Measurements from ENCODE around the gene FGFR2.

Gene FGFR2

DNA sequence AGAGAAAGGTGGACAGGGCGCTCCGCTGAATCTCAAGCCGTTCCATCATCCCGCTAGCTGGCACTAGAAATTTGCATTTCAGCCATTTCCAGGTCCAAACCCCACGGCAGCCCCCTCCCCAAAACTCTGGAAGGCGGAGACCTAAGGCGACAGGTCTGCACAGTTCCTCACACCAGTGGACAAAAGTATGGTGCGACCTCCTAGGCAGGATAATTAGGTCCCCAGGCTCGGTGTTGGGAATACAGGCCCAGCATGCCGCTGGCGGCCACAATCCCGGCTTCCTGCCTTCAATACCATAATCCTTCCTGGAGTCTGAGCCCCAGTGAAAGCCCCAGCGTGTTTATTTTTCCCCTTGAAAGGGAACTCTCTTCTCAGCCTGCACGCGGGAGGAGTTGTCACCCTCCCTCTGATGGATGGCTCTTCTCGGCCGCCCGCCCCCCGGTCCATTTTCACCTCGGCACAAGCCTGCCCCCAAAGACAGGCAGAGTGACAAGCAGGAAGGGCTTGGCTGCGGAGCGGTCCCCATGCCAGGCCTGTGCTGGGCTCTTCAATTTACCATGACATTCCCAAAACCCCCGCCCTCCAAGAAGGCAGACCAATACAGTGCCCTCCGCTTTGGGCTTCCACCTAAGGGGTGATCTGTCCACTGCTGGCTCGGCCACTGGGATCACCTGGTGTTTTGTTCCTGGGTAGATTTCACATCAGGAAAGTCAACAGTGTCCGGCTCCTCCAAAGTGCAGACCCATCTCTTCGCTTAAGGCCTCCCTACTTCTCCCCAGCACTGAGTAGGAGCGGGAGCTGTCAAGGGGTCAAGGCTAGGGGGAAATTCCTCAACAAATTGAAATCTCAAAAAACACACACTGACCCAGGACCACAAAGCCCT, 2.2 kb downstream of the FGFR2 start:
- Histone ChIP-seq H3K27me3 (peaks cover 81% of the 10 kb centered on the region), H3K27ac (no peak overlapping the region), H3K36me3 (no peaks in the 10 kb centered on the region), H3K9me3 (no peaks in the 10 kb centered on the region), H3K4me3 (ENCODE audit: low read depth in 1 of 2, low read length in 1 of 2) (no peak overlapping the region), H3K4me1 (ENCODE audit: control insufficient read depth in 1 of 2, insufficient read depth in 1 of 2, low read depth in 1 of 2, low read length in 1 of 2) (peaks cover 0 to 5% of the 10 kb centered on the region in 2 experiments)
- TF ChIP-seq, protein P1, sequence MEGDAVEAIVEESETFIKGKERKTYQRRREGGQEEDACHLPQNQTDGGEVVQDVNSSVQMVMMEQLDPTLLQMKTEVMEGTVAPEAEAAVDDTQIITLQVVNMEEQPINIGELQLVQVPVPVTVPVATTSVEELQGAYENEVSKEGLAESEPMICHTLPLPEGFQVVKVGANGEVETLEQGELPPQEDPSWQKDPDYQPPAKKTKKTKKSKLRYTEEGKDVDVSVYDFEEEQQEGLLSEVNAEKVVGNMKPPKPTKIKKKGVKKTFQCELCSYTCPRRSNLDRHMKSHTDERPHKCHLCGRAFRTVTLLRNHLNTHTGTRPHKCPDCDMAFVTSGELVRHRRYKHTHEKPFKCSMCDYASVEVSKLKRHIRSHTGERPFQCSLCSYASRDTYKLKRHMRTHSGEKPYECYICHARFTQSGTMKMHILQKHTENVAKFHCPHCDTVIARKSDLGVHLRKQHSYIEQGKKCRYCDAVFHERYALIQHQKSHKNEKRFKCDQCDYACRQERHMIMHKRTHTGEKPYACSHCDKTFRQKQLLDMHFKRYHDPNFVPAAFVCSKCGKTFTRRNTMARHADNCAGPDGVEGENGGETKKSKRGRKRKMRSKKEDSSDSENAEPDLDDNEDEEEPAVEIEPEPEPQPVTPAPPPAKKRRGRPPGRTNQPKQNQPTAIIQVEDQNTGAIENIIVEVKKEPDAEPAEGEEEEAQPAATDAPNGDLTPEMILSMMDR (IDR thresholded peaks at IDR 0.05) = no peak

DNA sequence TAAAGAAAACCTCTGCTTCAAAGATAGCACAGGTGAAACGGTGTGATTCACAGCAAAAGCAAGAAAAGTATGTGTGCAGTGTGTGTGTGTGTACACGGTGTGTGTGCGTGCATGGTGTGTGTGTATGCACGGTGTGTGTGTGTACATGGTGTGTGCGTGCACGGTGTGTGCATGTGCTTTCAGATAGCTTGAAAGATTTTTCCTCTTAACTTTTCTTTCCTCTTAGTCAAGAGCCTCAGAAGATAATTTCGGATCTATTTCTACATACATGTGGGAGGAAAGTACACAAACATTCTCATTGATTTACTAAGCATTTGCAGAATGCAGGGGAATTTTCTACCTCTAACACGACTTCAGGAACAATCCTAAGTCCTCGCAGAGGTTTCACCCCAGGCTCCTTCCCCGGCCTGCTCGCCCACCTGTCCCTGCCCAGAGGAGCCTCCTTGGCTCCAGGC, 2.9 kb downstream of the FGFR2 start:
- TF ChIP-seq, protein P1 (IDR thresholded peaks at IDR 0.05) = no peak
- Histone ChIP-seq H3K4me3 (ENCODE audit: low read depth in 1 of 2, low read length in 1 of 2) (no peak overlapping the region), H3K36me3 (no peaks in the 10 kb centered on the region), H3K27ac (no peak overlapping the region), H3K27me3 (peaks cover 75% of the 10 kb centered on the region), H3K4me1 (ENCODE audit: control insufficient read depth in 1 of 2, insufficient read depth in 1 of 2, low read depth in 1 of 2, low read length in 1 of 2) (peaks cover 0 to 5% of the 10 kb centered on the region in 2 experiments), H3K9me3 (no peaks in the 10 kb centered on the region)

DNA sequence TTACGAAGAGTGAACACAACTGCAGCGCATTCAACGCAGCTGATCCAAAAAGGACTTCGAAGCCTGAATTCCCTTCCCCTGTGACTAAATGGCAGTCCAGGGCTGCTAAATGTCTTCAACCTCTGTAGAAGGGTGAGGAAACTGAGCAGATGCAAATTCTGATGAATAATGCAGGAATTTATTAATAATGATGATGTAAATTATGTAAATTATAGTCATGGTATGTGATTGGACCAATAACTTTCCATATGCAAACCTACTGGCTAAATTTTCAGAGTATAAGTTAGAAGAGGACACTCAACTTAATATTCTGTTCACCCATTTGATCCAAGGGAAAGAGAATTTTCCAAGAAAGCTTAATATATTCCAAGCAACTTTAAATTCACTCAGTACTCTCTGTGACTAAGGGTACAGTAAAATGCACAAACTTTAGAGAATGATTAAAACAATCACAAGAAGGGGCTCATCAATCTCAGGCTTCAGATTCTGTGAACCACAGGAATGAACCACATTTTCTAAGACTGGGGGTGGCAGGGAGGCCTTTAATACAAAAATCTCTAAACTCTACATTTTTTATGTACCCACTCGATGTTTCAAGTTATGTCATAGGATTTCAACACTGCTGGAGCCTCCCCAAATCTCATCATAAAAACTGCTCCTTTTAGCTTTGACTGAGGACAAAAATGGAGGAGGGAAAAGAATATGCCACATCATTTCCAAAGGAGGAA, 3.5 kb downstream of the FGFR2 start:
- peaks cover 69% of the 10 kb centered on the region for H3K27me3 ChIP-seq
- H3K4me3 ChIP-seq (ENCODE audit: low read depth in 1 of 2, low read length in 1 of 2) = no peak overlapping the region
- no peaks in the 10 kb centered on the region for H3K9me3 ChIP-seq
- TF ChIP-seq, protein P1 (IDR thresholded peaks at IDR 0.05) = no peak
- H3K27ac ChIP-seq = no peak overlapping the region
- no peaks in the 10 kb centered on the region for H3K36me3 ChIP-seq
- H3K4me1 ChIP-seq (ENCODE audit: control insufficient read depth in 1 of 2, insufficient read depth in 1 of 2, low read depth in 1 of 2, low read length in 1 of 2) = peaks cover 0 to 5% of the 10 kb centered on the region in 2 experiments

- Histone ChIP-seq H3K36me3 (no peaks in the 10 kb centered on the region), H3K27ac (no peak overlapping the region), H3K9me3 (no peaks in the 10 kb centered on the region), H3K27me3 (peaks cover 62% of the 10 kb centered on the region), H3K4me3 (ENCODE audit: low read depth in 1 of 2, low read length in 1 of 2) (no peak overlapping the region), H3K4me1 (ENCODE audit: control insufficient read depth in 1 of 2, insufficient read depth in 1 of 2, low read depth in 1 of 2, low read length in 1 of 2) (peaks cover 0 to 5% of the 10 kb centered on the region in 2 experiments)
- TF ChIP-seq, protein P1 (IDR thresholded peaks at IDR 0.05) = no peak
Measured at GRCh38 chr10:121594076-121594475, 4.2 kb downstream of the FGFR2 start.

DNA sequence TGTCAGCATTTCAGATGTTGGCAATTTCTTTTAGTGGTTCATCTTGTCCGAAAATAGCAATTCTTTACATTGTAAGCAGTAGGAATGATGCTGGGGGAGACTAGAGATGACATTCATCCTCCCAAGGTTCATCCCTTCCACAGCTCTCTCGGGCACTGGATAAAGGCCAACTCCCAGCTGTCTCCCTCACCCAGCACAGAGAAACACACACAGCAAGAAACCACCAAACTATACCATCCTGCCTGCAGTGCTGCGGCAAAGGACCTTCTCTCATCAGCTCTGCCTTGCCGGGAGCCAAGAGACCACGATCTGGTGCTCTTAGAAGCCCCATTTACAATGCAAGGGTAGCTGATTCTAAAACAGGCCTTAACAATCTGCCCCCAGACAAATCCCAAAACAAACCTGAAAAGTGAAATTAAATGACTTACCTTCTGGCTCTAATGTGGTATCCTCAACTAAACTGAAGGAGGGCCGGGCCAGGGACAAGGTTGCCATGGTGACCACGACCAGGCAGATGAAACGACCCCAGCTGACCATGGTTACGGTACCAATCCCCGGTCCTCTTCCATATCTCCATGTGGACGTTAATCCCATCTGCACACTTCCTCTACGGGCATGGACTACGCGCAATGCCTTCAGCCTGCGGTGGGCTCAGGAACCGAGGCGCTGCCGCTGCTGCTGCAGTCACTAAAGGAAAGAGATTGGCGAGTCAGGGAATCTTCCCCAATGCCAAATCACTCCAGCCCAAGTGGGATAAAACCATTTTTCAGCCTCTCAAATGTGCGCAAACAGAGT, 4.8 kb downstream of the FGFR2 start:
- Histone ChIP-seq H3K27ac (no peak overlapping the region), H3K4me1 (ENCODE audit: control insufficient read depth in 1 of 2, insufficient read depth in 1 of 2, low read depth in 1 of 2, low read length in 1 of 2) (peaks cover 0 to 5% of the 10 kb centered on the region in 2 experiments), H3K9me3 (no peaks in the 10 kb centered on the region), H3K36me3 (no peaks in the 10 kb centered on the region), H3K27me3 (peaks cover 56% of the 10 kb centered on the region), H3K4me3 (ENCODE audit: low read depth in 1 of 2, low read length in 1 of 2) (no peak overlapping the region)
- TF ChIP-seq, protein P1 (IDR thresholded peaks at IDR 0.05) = no peak

Data from neutrophil (primary cell).